ENCODE results near the gene CYP1A1.

DNA sequence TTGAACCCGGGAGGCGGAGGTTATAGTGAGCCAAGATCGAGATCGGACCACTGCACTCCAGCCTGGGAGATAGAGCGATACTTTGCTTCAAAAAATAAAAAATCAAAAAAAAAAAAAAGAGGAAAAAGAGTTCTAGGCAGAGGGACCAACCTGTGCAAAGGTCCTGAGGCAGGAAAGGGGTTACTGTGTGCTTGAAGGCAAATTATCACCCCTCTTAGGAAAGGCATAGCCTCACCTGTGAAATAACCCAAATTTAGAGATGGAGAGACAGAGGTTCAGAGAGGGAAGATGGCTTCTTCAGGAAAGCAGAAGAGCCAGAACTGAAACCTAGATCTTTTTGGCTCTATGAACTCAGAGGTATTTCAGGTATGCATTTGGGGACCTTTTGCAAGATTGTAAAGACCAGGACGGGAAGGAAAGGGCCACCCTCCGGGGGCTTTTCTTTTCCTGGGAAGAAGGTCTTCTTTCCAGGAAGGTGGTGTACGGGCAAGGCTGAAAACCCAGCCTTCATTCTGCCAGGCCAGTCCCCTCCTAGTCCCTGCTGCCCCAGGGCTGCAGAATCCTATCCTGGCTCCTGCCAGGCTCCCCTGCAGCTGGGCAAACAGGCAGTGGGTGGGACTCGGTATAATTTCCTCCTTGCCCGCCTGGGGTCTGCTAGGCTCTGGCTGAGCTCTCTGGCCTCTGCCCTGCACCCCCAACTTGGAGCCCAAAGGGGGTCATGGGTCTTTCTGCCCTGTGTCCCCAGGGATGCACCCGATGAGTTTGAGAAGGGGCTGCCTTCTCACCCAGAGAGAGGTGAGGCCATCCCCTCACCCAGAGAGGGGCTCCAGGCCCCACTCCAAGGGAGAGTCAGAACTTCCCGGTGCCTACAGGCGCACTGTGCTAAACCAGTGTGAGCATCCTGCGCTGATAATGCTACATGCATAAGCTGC lies 42.1 kb upstream of the CYP1A1 start:
- TF ChIP-seq, protein P1, sequence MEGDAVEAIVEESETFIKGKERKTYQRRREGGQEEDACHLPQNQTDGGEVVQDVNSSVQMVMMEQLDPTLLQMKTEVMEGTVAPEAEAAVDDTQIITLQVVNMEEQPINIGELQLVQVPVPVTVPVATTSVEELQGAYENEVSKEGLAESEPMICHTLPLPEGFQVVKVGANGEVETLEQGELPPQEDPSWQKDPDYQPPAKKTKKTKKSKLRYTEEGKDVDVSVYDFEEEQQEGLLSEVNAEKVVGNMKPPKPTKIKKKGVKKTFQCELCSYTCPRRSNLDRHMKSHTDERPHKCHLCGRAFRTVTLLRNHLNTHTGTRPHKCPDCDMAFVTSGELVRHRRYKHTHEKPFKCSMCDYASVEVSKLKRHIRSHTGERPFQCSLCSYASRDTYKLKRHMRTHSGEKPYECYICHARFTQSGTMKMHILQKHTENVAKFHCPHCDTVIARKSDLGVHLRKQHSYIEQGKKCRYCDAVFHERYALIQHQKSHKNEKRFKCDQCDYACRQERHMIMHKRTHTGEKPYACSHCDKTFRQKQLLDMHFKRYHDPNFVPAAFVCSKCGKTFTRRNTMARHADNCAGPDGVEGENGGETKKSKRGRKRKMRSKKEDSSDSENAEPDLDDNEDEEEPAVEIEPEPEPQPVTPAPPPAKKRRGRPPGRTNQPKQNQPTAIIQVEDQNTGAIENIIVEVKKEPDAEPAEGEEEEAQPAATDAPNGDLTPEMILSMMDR (IDR thresholded peaks at IDR 0.05; ENCODE audit: low read length): no peak
- TF ChIP-seq EZH2 (IDR thresholded peaks at IDR 0.05; ENCODE audit: borderline replicate concordance, low read length): no peak

Data from OCI-LY1 (cell line).